Ureter (tissue), 1 donor: ENCODE data around the gene DEFB113. TPM values are rescaled to one million over a fixed set of nuclear protein-coding genes. Genes with fewer than 3 reads are reported as not detected.
"Not testable (repeated sequence)": the region's sequence is repeated elsewhere in the genome, so short reads cannot be mapped to it uniquely, and the experiment has no call there.

Experiments used
- DNase-seq: peaks from one replicate; pipeline ENCODE4 v3.0.0-alpha.2; 2020; ENCODE audit warnings: low spot score
- total RNA-seq: library from RNA; stranded (reverse); gene quantifications from one replicate; pipeline ENCODE4 v1.2.4, GENCODE V29; 2023
- donor health status: DM: yes; HTN: yes; CAD: no.

The DEFB113 gene
- not detected for total RNA-seq

DNA sequence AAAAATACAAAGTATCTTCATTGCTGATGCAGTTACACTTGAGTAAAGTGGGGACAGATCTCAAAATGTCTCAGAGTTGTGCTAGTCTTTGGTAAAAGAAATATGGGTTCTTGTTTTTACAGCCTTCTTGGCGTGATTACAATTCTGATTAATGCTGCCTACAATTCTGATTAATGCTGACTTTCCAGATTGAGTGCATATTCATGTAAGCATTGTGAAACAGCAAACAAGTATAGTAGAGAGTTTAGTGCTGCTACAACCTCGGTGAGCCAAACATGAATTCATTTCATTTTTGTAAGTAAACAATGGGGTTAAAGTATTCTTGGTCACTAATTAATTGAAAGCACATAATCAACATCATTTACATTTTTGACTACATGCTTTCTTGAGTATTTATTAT, at the start of gene DEFB113:
Gene DEFB113 (minus strand): TSS at position 21 of the 400 bp plus-strand sequence. CDS start 0 bp downstream, at position 21.
- no peak for DNase-seq

DNA sequence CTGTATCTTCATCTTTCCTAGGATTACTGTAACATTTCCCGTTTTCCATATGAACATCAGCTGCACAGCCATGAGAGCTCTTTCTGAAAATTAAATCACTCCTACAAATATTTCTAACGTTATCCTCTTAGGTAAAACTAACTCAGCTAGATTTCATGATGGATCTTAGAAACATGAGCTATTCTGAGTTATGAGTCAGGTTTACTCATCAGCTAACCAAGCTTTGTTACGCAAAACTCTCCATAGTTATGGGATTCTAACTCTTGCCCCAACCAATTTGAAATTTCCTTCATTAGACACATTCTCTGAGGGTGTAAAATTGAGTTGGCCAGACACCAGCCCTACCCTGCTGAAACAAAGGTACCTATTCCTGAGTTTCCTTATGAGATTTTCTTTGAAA, 38.4 kb upstream of the DEFB113 start:
- DNase-seq = no peak

- no peak for DNase-seq
Measured at GRCh38 chr6:50003139-50003538, 33.7 kb upstream of the DEFB113 start.

- DNase-seq = no peak
Measured at GRCh38 chr6:49995278-49995677, 25.9 kb upstream of the DEFB113 start.

GRCh38 chr6:49988900-49989299, 19.5 kb upstream of the DEFB113 start:
- no peak for DNase-seq

DNA sequence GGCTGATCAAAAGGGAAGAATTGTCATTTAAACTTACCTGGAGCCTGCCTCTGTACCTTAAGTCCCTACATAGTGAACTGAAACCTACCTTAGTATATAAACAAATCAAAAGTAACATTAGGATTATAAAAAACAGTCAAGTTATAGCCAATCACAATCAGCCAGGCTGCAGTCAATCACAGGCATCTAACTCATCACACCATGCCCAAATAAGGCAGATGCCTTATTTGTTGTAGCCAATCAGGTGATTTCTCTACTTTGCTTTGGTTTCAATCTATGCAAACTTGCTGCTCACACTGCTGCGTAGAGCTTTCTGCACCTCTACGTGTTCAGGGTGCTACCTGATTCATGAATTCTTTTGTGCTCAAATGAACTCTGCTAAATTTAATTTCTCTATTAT, 18.3 kb upstream of the DEFB113 start:
- no peak for DNase-seq

- no peak for DNase-seq
Measured at GRCh38 chr6:49986551-49986950, 17.1 kb upstream of the DEFB113 start.

DNA sequence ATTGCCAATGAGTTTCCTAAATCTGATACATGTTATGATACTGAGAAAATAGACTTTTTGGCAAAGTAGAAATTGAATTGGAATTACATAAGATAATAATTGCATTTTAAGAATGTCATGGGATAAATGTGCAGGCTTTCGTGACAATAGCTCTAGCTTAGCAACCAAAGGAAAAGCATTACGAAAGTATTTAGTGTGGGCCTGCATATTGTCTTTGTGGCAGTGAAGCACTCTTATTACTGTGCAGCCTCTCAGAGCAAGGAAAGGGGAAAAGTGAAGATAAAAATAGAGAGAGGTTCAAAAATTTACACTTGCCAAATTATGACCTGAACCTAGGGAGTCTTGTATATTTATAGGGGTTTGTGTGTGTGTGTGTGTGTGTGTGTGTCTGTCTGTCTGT, 12.6 kb upstream of the DEFB113 start:
- no peak for DNase-seq

DNA sequence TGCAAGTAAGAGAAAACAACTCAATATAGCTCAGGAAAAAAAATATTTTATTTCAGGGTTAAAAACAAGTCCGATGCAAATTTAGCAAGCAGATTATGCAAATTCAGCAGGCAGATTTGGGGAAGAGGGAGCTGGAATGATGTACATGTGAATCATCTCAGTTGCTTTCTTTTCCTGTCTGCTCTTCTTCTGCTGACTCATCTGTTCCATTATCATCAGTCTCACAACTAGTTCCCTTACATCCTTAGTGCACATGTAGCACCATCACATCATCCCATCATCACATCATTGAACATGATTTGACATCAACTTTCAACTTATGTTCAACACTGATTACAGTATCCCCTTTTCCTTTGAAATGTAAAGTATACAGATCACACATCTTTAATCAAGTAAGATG, 11.5 kb upstream of the DEFB113 start:
- DNase-seq = no peak

DNA sequence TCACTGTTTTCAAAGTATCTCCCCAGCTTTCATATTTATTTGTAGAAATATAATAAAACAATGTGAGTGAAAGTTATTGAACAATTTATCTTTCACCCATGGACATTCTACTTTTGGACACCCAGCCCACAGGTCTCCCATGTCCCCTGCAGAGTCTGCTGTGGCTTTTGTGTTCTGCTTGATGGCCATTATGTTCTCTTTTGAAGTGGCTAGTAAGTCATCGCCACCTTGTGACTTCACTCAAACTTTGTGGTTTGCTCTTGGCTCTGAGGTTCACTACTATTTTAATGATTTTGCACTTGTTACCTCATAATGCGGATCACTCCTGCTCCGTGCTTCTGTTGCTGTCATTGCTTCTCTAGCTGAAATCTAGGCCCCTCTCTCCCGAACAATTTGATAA, 10.2 kb upstream of the DEFB113 start:
- no peak for DNase-seq

DNA sequence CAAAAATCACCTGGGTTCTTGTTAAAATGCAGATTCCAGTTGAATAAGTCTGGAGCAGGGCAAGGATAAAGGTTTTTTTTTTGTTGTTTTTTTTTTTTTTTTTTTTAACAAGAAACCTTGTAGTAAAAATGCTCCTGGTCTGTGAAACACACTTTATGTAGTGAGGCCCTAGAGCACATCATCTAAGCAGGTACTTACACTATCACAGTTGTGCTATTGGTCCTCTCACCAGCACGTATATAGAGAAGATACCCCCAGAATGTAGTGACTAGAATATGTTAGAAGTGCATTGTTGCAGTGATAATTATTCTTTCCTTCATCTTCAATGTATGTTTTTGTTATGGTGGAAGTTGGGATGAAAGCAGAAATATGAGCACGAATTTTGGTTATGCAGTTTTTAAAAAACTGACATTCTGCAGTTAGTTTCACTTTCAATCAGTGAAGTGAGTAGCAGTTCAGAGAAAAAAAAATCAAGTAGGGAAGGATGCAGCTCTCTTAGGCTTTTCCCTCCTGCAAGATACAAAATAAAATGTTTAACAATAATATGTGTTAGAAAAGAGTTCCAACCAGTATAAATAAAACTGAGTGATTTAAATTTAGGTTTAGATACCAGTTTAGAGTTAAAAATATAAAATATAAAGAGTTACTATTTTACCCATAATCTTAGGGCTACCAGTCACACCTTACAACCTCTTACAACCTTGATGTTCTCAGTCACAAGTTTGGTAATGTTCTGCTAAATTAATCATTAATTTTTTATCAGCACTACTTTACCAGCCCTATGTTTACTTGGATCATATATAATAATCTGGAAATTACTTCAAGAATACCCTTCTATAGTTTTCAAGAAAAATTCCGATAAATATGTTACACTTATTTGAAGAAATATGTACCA, 9.2 kb upstream of the DEFB113 start:
- no peak for DNase-seq

- no peak for DNase-seq
Measured at GRCh38 chr6:49966823-49967222, 2.6 kb downstream of the DEFB113 start.

DNA sequence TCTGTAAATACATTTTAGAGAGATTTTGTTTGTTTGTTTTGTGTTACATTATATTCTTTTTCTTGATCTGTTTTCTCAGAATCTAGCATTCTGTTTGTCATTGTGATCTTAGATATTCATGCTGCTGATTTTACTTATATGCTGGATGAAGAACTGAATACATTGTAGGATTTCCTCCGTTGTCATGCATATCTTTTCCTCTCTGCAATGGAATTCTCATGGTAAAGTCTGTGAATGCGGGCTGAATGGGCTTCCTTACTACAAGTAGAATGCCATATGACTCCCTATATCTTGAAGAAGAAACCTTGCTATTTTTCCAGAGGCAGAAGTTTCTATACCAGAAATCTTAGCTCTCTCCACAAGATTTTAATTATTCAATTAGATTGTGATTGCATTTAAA, 3.1 kb downstream of the DEFB113 start:
- DNase-seq = no peak

- no peak for DNase-seq
Measured at GRCh38 chr6:49964064-49964463, 5.4 kb downstream of the DEFB113 start, which contains the start of gene DEFB114. TSS of gene DEFB114 (minus strand) at chr6:49964164. CDS start at chr6:49964105, 59 bp downstream.

DNA sequence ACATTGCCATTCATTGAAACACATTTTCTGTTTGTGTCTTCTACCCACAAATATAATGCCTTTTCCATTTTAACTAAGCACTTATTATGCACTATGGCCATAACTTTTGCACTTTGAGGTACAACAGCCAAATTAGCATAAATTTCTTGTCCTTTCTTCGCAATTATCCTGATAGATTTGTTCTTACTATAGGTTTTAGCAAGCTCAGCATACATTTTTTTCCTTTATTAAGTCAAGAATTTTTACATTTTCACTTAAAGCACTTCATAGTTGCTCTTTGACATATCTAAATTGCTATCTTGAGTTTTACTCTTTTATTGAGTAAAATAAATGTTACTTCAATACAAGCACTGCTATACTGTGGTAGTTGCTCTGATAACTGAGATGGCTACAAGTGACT, 11.2 kb downstream of the DEFB113 start:
- DNase-seq = no peak

DNA sequence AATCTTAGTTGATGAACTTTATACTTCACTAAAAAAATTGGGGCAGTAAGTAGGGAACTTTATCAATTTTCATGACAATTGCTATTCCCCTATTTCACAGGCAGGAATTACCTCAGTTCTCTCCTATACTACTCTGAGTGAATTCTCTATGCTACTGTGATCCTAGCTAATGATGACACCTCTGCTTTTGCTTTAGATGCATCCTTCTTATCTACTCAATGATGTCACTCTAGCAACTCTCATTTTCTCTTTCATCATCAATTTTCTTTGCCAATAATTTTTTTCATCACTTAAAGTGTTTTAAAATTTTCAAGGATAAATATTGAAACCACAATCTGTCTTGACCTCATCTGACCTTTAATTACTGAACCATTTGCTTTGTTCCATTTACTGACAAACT, 13.6 kb downstream of the DEFB113 start:
- no peak for DNase-seq

- no peak for DNase-seq
Measured at GRCh38 chr6:49951926-49952325, 17.5 kb downstream of the DEFB113 start.

- no peak for DNase-seq
Measured at GRCh38 chr6:49950415-49950751, 19.0 kb downstream of the DEFB113 start.

- DNase-seq = no peak
Measured at GRCh38 chr6:49949062-49949461, 20.4 kb downstream of the DEFB113 start.

- DNase-seq = no peak
Measured at GRCh38 chr6:49946835-49947234, 22.6 kb downstream of the DEFB113 start.

DNA sequence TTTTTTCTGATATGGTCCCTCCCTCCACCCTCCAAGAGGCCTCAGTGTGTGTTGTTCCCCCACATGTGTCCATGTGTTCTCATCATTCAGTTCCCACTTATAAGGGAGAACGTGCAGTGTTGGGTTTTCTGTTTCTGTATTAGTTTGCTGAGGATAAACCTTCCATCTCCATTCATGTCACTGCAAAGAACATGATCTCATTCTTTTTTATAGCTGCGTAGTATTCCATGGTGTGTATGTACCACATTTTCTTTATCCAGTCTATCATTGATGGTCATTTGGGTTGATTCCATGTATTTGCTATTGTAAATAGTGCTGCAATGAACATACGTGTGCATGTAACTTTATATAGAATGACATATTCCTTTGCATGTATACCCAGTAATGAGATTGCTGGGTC, 25.4 kb downstream of the DEFB113 start:
- DNase-seq = not testable (repeated sequence)

DNA sequence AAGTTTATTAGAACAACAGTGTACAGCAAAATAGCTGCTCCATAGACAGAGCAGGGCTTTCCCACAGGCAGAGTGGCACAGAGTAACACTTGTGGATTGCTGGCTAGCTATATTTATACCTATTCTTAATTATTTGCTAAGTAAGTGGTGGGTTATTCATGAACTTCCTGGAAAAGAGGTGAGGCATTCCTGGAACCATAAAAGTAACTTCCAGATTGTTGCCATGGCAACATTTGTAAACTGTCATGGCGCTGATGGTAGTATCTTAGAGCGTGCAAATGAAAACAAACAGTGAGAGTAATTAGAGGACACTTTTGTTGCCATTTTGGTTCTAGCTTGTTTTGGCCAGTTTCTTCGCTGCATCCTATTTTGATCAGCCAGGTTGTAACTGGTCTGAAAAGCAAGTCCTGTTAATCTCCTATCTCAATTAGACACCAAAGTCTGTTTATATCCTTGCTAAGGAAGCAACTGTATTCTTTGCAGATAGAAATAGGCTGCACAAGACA, 29.4 kb downstream of the DEFB113 start:
- DNase-seq = no peak

- DNase-seq = no peak
Measured at GRCh38 chr6:49937811-49938210, 31.6 kb downstream of the DEFB113 start.

GRCh38 chr6:49937017-49937416, 32.4 kb downstream of the DEFB113 start:
- DNase-seq = no peak
